Panc1 (cell line): Measurements from ENCODE around the gene TMEM154. TPM values are rescaled to one million over a fixed set of nuclear protein-coding genes. Genes with fewer than 3 reads are reported as not detected.

Experiments used
- ATAC-seq: fragments of 200-7000 bp; cut with Tn5 transposase; 2 replicates; pipeline ENCODE4 v1.9.1; 2020; ENCODE audit warnings: mild to moderate bottlenecking, moderate library complexity
- BruUV-seq: library from RNA; stranded (reverse); fragments of 400-500 nt; replicated peaks from 2 replicates; lab custom pipeline; 2021; lab: Mats Ljungman, UMichigan
- CTCF ChIA-PET: fragments of 300-600 bp; sonication (Branson Sonifier 250); formaldehyde crosslinking; loops from one replicate; lab custom pipeline; 2022; ENCODE audit warnings: antibody characterized with exemption; lab: Charles Lee
- POLR2A ChIA-PET: fragments of 300-600 bp; sonication (Branson Sonifier 250); formaldehyde crosslinking; loops from one replicate; lab custom pipeline; 2022; ENCODE audit warnings: antibody characterized with exemption; lab: Charles Lee
- DNase-seq: peaks from one replicate; pipeline ENCODE4 v3.0.0-alpha.2; 2010; ENCODE audit warnings: low read depth, low spot score
- H3K27ac ChIP-seq: 2 replicates; pipeline ENCODE4 v1.5.1; 2011; ENCODE audit warnings: mild to moderate bottlenecking, low read length, inconsistent platforms
- H3K27me3 ChIP-seq: fragments of 200-500 bp; sonication (Bioruptor generic); 2 replicates; pipeline ENCODE4 v1.6.0; 2014; ENCODE audit warnings: low read length, inconsistent platforms; ENCODE audit not compliant: control insufficient read depth, insufficient read depth
- H3K36me3 ChIP-seq: fragments of 200-500 bp; sonication (Bioruptor generic); 2 replicates; pipeline ENCODE4 v1.5.1; 2014; ENCODE audit warnings: inconsistent platforms, mild to moderate bottlenecking, low read length, moderate library complexity; ENCODE audit not compliant: control insufficient read depth, insufficient read depth
- H3K4me1 ChIP-seq: 2 replicates; pipeline ENCODE4 v1.5.1; 2011; ENCODE audit warnings: inconsistent platforms, mild to moderate bottlenecking, low read length, moderate library complexity; ENCODE audit not compliant: control insufficient read depth, insufficient read depth
- H3K4me3 ChIP-seq, 2 experiments: 2 replicates each; pipeline ENCODE4 v1.5.1; 2011 to 2012; ENCODE audit warnings: low read depth in 2 of 2, low read length in 2 of 2, mild to moderate bottlenecking in 2 of 2, inconsistent platforms in 1 of 2, moderate library complexity in 1 of 2
- H3K9me3 ChIP-seq: fragments of 200-500 bp; sonication (Bioruptor generic); 2 replicates; pipeline ENCODE4 v1.5.1; 2014; ENCODE audit warnings: low read depth, mild to moderate bottlenecking, inconsistent platforms, low read length, moderate library complexity; ENCODE audit not compliant: control insufficient read depth, insufficient read depth
- POLR2AphosphoS5 ChIP-seq: IDR thresholded peaks from 2 replicates; pipeline ENCODE4 v1.6.1; 2012; ENCODE audit warnings: mild to moderate bottlenecking, low read depth, low read length, moderate library complexity
- SIN3A ChIP-seq: IDR thresholded peaks from 2 replicates; pipeline ENCODE4 v1.6.1; 2012; ENCODE audit warnings: low read depth, mild to moderate bottlenecking, low read length, moderate library complexity, borderline replicate concordance; ENCODE audit not compliant: insufficient read depth
- TCF7L2 ChIP-seq: IDR thresholded peaks from 2 replicates; pipeline ENCODE4 v1.6.1; 2011; ENCODE audit warnings: mild to moderate bottlenecking, low read depth, low read length, inconsistent platforms
- in situ Hi-C: cut with HindIII; loops from 2 replicates; pipeline ENCODE4 v1.10.0; 2016; ENCODE audit warnings: low sequenced_read_pairs, low pct_unique_long_range_greater_than_20kb
- intact Hi-C: fragments of 100-400 bp; cut with micrococcal nuclease; formaldehyde crosslinking; loops from one replicate; pipeline ENCODE4 v1.10.0; 2022; ENCODE audit not compliant: unreplicated experiment
- total RNA-seq: library from RNA; stranded (reverse); gene quantifications from one replicate; pipeline ENCODE4 v1.2.1, GENCODE V29; 2021; ENCODE audit not compliant: unreplicated experiment
- TF ChIP-seq, protein P1 (sequence below), 2 experiments: IDR thresholded peaks; 2 replicates each; pipeline ENCODE4 v1.6.1; 2011 to 2012; ENCODE audit warnings: low read depth in 2 of 2, control low read depth in 1 of 2, low read length in 1 of 2, mild to moderate bottlenecking in 1 of 2, moderate library complexity in 1 of 2; ENCODE audit not compliant: insufficient read depth in 1 of 2
- TF ChIP-seq, protein P2 (sequence below): fragments of 450-650 bp; IDR thresholded peaks from 2 replicates; pipeline ENCODE4 v1.5.1; 2017; ENCODE audit warnings: mild to moderate bottlenecking

Gene TMEM154
- total RNA-seq, 1 experiment from 2014 or later: 0.15 TPM

DNA sequence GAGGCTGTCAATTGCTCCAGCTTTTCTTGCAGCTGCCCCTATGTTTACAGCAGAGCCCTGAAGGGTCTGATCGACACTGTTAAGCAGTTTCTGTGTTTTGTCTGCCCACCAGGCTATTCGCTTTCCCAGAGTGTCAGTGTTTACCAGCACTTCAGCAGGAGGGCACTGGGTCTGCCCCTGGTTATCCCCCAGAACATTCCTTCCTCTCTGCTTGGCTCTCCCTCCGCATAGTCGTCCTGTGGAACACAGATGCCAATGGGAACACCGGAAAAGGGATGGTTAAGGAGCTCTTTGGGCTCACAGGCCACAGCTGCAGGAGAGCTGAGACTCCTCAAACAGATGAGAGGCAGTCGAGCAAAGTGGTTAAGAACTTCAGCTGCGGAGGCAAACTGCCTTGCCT is 72.6 kb downstream of the TMEM154 start:
- no peak overlapping the region for H3K27ac ChIP-seq
- intact Hi-C loops (no loop called here), in situ Hi-C loops (no loop called here)
- no peak for TF ChIP-seq SIN3A
- no peak for TF ChIP-seq POLR2AphosphoS5
- TF ChIP-seq, protein P1, sequence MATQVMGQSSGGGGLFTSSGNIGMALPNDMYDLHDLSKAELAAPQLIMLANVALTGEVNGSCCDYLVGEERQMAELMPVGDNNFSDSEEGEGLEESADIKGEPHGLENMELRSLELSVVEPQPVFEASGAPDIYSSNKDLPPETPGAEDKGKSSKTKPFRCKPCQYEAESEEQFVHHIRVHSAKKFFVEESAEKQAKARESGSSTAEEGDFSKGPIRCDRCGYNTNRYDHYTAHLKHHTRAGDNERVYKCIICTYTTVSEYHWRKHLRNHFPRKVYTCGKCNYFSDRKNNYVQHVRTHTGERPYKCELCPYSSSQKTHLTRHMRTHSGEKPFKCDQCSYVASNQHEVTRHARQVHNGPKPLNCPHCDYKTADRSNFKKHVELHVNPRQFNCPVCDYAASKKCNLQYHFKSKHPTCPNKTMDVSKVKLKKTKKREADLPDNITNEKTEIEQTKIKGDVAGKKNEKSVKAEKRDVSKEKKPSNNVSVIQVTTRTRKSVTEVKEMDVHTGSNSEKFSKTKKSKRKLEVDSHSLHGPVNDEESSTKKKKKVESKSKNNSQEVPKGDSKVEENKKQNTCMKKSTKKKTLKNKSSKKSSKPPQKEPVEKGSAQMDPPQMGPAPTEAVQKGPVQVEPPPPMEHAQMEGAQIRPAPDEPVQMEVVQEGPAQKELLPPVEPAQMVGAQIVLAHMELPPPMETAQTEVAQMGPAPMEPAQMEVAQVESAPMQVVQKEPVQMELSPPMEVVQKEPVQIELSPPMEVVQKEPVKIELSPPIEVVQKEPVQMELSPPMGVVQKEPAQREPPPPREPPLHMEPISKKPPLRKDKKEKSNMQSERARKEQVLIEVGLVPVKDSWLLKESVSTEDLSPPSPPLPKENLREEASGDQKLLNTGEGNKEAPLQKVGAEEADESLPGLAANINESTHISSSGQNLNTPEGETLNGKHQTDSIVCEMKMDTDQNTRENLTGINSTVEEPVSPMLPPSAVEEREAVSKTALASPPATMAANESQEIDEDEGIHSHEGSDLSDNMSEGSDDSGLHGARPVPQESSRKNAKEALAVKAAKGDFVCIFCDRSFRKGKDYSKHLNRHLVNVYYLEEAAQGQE (IDR thresholded peaks at IDR 0.05; ENCODE audit: insufficient read depth in 1 of 2, low read depth in 2 of 2, low read length in 1 of 2): no peak
- no peak for TF ChIP-seq TCF7L2
- TF ChIP-seq, protein P2, sequence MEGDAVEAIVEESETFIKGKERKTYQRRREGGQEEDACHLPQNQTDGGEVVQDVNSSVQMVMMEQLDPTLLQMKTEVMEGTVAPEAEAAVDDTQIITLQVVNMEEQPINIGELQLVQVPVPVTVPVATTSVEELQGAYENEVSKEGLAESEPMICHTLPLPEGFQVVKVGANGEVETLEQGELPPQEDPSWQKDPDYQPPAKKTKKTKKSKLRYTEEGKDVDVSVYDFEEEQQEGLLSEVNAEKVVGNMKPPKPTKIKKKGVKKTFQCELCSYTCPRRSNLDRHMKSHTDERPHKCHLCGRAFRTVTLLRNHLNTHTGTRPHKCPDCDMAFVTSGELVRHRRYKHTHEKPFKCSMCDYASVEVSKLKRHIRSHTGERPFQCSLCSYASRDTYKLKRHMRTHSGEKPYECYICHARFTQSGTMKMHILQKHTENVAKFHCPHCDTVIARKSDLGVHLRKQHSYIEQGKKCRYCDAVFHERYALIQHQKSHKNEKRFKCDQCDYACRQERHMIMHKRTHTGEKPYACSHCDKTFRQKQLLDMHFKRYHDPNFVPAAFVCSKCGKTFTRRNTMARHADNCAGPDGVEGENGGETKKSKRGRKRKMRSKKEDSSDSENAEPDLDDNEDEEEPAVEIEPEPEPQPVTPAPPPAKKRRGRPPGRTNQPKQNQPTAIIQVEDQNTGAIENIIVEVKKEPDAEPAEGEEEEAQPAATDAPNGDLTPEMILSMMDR: no peak
- BruUV-seq: no TSS peak
- ChIA-PET POLR2A (no interaction called here), CTCF (no interaction called here)
- no peaks in the 10 kb centered on the region for H3K27me3 ChIP-seq
- no peak overlapping the region for H3K4me3 ChIP-seq
- no peak for DNase-seq
- ATAC-seq: no peak
- no peaks in the 10 kb centered on the region for H3K36me3 ChIP-seq
- H3K4me1 ChIP-seq: no peaks in the 10 kb centered on the region
- no peaks in the 10 kb centered on the region for H3K9me3 ChIP-seq

DNA sequence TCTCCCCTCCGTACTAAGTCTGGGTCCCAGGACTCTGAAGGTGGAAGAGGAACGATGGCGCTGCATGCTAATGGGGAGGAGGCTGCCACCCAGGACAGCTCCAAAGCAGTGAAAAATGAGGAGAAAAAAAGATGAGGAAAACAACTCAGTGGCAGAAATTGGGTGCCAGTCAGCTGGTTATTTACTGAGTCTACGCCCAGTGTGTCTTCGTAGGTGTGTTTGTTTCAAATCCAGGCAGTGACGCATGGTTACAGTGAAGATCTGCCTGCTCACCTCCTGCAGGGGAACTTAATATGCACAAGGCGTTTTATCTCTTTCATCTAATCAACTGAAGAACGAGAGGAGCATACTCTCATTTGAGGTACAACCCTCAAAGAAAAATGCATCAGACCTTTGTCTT is 73.0 kb downstream of the TMEM154 start:
- no peak for ATAC-seq
- in situ Hi-C loops: no loop called here

More for the DNA sequence above, 73.0 kb downstream of the TMEM154 start:
- Histone ChIP-seq H3K4me1 (no peaks in the 10 kb centered on the region), H3K27me3 (no peaks in the 10 kb centered on the region), H3K9me3 (no peaks in the 10 kb centered on the region), H3K4me3 (no peak overlapping the region), H3K36me3 (no peaks in the 10 kb centered on the region), H3K27ac (no peak overlapping the region)
- CTCF ChIA-PET: no interaction called here
- no TSS peak for BruUV-seq
- no peak for DNase-seq
- intact Hi-C loops: no loop called here
- POLR2A ChIA-PET: no interaction called here
- TF ChIP-seq, protein P2: no peak
- TF ChIP-seq, protein P1 (IDR thresholded peaks at IDR 0.05; ENCODE audit: insufficient read depth in 1 of 2, low read depth in 2 of 2, low read length in 1 of 2): no peak
- TF ChIP-seq SIN3A: no peak
- no peak for TF ChIP-seq TCF7L2
- TF ChIP-seq POLR2AphosphoS5: no peak
